Mammary microvascular endothelial cell (primary cell): Measurements from ENCODE around the gene HELLS. TPM values are rescaled to one million over a fixed set of nuclear protein-coding genes. Genes with fewer than 3 reads are reported as not detected.

Experiments used
- total RNA-seq: library from RNA; depleted of rRNA; stranded (reverse); fragments of >200 nt; gene quantifications from 2 replicates; pipeline ENCODE4 v1.2.3, GENCODE V29; 2015

The HELLS gene
- 42.2 and 48.0 TPM in 2 replicates for total RNA-seq

DNA sequence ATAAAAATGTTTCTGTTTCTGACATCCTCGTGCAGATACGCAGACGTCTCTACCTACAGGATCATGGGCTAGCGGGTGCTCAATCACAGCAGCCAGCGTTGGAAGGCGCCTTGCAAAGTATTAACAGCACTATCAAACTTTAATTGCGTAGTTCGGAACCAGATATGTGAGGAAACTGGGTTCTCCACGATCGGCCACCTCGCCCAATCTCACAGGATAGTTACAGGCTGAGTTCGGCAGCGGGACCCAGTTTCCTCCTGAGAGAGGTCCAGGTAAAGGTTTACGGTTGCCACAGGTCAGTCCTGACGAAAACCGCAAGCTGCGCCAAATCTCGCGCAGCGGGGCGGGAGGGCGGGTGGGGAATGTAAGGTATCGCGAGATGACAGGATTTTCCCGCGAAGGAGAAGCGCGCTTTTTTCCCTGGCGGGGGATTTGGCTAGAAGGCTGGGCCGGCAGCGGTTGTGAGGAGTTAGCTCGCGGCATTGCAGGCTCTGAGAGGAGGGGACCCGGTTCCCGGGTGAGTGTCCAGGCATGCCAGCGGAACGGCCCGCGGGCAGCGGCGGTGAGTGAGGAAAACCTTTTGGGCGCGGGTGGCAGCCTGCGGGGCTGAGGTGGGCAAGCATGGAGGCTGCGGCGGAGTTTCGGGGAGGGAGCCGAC is at the start of gene HELLS:
Gene HELLS (plus strand): TSS at position 398 of the 658 bp plus-strand sequence. CDS start 134 bp downstream, at position 532.

Other genes starting within 250 kb of the HELLS start
- 19.5 and 25.4 TPM in 2 replicates for gene NOC3L, start 182.8 kb upstream of the HELLS start, total RNA-seq
- gene TBC1D12, start 143.2 kb upstream of the HELLS start, total RNA-seq = 7.3 and 11.5 TPM in 2 replicates
- gene CYP2C18, start 137.9 kb downstream of the HELLS start, total RNA-seq = not detected in 2 replicates
- gene CYP2C19, start 216.9 kb downstream of the HELLS start, total RNA-seq = not detected in 2 replicates